HuH-7.5 (cell line): ENCODE measurements around the gene KRTAP10-5.
"Not testable (repeated sequence)": the region's sequence is repeated elsewhere in the genome, so short reads cannot be mapped to it uniquely, and the experiment has no call there.

Experiments
- DNase-seq: peaks from one replicate; pipeline ENCODE4 v3.0.0; 2011; ENCODE audit warnings: low spot score

The KRTAP10-5 gene, protein sequence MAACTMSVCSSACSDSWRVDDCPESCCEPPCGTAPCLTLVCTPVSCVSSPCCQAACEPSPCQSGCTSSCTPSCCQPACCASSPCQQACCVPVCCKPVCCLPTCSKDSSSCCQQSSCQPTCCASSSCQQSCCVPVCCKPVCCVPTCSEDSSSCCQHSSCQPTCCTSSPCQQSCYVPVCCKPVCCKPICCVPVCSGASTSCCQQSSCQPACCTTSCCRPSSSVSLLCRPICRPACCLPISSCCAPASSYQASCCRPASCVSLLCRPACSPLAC

GRCh38 chr21:44580231-44580821 lies at the start of gene KRTAP10-5:
Gene KRTAP10-5, minus strand, starts transcription at chr21:44580604. Its CDS starts 26 bp downstream, at chr21:44580578.
- not testable (repeated sequence) for DNase-seq

DNA sequence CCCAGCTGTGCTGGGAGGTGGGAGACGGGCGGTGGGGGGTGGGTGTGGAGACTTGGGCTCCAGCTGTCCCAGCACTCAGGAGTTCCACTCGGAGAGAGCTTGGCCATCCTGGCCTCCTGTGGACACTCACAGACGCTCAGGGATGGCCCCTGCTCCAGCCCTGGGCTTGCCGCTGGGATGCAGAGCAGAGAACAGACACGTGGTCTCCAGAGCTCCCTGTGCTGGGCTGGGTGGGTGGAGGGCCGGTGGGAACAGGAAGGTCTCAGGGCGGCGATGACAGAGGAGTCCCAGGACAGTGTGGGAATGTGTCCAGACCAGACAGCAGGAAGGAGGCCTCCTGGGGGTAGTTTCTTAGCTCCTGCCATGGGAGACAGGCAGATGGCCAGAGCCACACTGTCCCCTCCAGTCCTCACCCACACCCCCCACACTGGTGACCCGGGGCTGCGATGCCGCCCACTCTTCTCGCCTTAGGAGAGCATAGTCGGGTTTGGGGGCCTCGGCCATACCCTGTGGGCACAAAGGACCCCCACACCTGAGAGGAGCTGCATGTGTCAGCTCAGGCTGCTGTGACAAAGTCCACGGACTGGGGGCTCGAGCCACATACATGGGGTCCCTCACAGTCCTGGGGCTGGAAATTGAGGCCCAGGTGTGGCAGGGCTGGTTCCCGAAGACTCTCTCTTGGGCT lies 48.4 kb upstream of the KRTAP10-5 start:
- no peak for DNase-seq

DNA sequence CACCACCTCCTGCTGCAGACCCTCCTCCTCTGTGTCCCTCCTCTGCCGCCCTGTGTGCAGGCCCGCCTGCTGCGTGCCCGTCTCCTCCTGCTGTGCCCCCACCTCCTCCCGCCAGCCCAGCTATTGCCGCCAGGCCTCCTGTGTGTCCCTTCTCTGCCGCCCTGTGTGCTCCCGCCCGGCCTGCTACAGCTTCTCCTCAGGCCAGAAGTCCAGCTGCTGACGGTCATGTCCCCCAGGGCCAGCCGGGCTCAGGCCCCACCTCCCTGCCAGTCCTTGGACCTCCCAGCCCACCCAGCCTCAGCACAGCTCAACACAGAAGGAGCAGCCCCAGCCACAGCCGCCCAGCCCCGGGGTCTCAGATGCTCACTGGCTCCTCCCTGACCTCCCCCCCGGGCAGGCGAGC lies 47.4 kb upstream of the KRTAP10-5 start:
- not testable (repeated sequence) for DNase-seq

DNA sequence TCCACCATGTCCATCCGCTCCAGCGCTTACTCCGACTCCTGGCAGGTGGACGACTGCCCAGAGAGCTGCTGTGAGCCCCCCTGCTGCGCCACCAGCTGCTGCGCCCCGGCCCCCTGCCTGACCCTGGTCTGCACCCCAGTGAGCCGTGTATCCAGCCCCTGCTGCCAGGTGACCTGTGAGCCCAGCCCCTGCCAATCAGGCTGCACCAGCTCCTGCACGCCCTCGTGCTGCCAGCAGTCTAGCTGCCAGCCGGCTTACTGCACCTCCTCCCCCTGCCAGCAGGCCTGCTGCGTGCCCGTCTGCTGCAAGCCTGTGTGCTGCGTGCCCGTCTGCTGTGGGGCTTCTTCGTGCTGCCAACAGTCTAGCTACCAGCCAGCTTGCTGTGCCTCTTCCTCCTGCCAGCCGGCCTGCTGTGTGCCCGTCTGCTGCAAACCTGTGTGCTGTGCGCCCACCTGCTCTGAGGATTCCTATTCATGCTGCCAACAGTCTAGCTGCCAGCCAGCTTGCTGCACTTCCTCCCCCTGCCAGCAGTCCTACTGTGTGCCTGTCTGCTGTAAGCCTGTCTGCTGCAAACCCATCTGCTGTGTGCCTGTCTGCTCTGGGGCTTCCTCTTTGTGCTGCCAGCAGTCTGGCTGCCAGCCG lies 46.9 kb upstream of the KRTAP10-5 start:
- not testable (repeated sequence) for DNase-seq

- DNase-seq: no peak
Observed at GRCh38 chr21:44626673-44627143, 46.3 kb upstream of the KRTAP10-5 start, which contains the start of gene KRTAP10-9. Gene KRTAP10-9, plus strand, starts transcription at chr21:44627093. Its CDS starts 79 bp downstream, at chr21:44627172.

DNA sequence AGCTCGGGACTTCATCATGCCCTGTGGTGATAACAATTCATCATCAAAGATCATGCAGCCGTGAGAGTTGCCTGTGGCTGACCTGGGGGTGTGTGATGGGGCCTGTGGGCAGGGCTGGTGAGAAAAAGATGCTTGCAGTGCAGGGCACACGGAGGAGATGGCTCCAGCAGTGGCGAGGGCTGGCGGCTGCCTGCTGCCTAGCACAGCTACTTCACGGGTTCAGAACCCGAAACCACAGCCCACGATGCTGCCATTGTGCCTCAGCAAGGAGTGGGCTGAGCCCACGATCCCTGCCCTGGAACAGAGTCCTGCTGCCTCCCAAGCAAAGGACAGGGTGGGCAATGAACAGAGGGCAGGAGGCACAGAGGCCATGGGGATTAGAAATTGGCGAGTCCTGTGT lies 45.9 kb upstream of the KRTAP10-5 start:
- no peak for DNase-seq

GRCh38 chr21:44625756-44626155 lies 45.4 kb upstream of the KRTAP10-5 start:
- DNase-seq: no peak

DNA sequence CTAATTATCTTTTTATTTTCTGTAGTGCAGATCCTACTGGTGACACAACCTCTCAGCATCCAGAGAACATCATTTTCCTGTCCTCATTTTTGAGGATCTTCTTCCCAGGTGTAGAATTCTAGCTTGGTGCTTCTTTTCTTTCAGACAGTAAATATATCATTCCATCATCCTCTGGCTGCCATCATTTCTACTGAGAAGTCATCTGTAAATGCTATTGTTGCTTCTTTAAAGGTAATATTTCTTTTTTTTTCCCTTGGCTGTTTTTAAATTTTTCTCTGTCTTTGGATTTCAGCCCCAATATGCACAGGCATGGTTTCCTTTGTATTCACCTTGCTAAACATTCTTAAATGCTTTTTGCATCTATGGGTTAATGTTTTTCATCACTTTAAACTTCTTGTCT lies 43.2 kb upstream of the KRTAP10-5 start:
- DNase-seq: no peak

DNA sequence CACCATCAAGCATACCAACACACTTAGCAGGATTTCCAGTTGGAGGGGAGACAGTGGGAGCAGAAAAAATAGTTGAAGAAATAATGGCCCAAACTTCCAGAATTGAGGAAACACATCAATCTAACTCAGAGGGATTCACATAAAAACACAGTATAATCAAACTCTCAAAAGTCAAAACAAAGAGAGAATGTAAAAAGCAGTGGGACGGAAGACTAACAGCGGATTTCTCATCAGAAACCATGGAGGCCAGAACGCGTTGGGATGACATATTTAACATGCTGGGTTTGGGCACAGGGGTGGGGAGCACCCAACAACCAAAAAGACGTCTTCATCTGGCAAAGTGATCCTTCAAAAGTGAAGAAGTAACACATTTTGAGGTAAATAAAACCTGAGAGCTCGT lies 39.5 kb upstream of the KRTAP10-5 start:
- no peak for DNase-seq

DNA sequence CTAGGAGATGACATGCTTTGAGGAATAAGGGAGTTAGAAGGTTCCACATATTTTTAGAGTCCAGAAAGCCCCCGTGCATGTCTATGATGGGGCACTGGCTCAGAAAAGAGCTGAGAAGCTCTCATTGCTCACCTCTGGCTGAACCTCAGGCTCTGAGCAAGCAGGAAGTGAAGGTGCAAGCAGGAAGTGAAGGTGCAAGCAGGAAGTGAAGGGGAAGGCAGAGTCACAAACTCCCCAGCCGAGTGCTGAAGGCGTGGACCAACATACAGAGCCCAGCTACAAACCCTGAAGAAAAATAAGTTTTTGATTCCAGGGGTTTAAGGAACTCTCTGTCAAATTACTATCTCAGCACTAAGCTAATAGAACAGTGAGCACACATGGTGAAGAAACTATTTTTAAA lies 38.5 kb upstream of the KRTAP10-5 start:
- no peak for DNase-seq

DNA sequence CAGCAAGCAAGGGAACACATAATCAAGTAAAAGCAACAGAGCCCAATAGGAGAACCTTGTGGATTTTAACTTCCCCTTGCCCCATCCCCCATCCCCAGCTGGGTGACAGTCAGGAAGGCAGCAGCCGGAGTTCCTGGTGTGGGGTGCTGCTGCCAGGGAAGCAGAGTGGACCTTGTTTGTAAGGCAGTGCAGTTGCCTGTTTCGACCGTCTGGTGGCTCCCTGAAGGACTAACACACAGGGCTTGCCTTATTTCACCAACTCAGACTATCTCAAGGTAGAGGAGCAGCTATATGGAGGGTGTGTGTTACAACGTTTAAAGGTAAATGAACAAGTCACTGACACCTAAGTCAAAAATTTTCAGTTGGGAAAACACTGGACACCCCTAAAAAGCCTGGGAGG lies 38.1 kb upstream of the KRTAP10-5 start:
- DNase-seq: peak; percentile 29

GRCh38 chr21:44617071-44617501 lies 36.7 kb upstream of the KRTAP10-5 start:
- DNase-seq: no peak

DNA sequence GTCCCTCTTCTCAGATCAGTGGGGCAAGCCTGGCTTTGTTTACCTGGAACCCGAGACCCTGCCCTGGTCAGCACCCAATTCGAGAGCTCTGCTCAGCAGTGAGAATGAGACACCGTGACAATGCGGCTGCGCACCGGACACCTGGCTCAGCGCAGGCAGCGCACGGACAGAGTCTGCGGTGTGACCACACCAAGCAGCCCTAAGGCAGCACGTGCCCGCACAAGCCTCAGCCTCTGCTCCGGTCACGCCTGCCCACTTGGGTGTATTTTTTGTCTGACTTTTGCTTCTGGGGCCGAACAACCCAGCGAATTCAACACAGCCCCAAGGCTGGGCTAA lies 36.2 kb upstream of the KRTAP10-5 start:
- DNase-seq: no peak

GRCh38 chr21:44615911-44616590 lies 35.6 kb upstream of the KRTAP10-5 start:
- no peak for DNase-seq

DNA sequence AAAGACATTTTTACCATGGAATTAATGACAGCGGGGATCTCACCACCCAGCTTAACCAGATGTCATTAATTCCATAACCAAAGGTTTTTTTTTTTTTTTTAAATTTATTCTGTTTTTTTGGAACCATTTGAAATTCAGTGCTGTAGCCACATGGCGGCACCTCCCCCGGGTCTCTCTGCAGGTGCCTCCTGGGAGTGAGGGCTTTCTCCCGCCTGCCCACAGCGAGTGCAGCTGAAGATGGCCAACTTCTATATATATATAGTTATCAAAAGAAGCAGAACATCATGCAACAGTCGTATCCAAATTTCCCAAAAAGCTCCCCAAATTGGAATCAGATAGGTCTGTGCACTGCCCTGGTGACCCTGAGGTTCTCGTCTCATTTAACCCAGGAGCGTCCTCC lies 35.1 kb upstream of the KRTAP10-5 start:
- no peak for DNase-seq

- DNase-seq: no peak
Observed at GRCh38 chr21:44614961-44615391, 34.6 kb upstream of the KRTAP10-5 start.

GRCh38 chr21:44614161-44614631 lies 33.8 kb upstream of the KRTAP10-5 start:
- DNase-seq: no peak

- no peak for DNase-seq
Observed at GRCh38 chr21:44613386-44614155, 33.2 kb upstream of the KRTAP10-5 start.

DNA sequence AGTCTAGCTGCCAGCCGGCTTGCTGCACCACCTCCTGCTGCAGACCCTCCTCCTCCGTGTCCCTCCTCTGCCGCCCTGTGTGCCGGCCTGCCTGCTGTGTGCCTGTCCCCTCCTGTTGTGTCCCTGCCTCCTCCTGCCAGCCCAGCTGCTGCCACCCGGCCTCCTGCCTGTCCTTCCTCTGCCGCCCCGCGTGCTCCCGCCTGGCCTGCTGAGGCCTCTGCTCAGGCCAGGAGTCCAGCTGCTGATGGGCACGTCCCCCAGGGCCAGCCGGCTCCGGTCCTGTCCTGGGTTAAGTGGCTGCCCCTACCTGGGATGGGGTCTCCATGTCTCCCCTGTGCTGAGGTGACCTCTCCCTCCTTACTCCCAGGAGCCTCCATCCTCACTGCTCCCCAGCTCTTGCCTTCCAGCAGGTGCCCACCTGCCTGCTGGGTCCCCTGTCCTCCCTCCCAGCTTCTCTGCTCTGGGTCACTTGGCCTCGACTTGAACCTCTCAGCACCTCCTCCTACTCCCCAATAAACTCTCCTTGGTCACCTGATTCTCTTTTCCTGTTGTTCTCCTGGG lies 32.3 kb upstream of the KRTAP10-5 start:
- DNase-seq: no peak

- no peak for DNase-seq
Observed at GRCh38 chr21:44612029-44612486, 31.7 kb upstream of the KRTAP10-5 start, which contains the start of gene KRTAP10-8. Gene KRTAP10-8, plus strand, starts transcription at chr21:44612079. Its CDS starts 22 bp downstream, at chr21:44612101.
